Liver (tissue), 9 donors: ENCODE measurements around the gene FAM227B. TPM values are rescaled to one million over a fixed set of nuclear protein-coding genes. Genes with fewer than 3 reads are reported as not detected.

Source experiments
- DNase-seq: peaks from one replicate; pipeline ENCODE4 v3.0.0-alpha.2; 2017; ENCODE audit warnings: low spot score
- H3K27ac ChIP-seq, 2 donors: one replicate each; pipeline ENCODE4 v1.7.0; 2013; ENCODE audit warnings: inconsistent platforms in 2 of 2, low read length in 2 of 2, control low read depth in 1 of 2, low read depth in 1 of 2, mild to moderate bottlenecking in 1 of 2
- H3K27me3 ChIP-seq, 4 donors: one replicate each; pipeline versions ENCODE4 v1.6.1 to v1.7.0; 2013; ENCODE audit warnings: low read length in 3 of 4, inconsistent platforms in 1 of 4, mild to moderate bottlenecking in 1 of 4, moderate library complexity in 1 of 4; ENCODE audit not compliant: control insufficient read depth in 4 of 4, insufficient read depth in 4 of 4
- H3K36me3 ChIP-seq, 4 donors: one replicate each; pipeline versions ENCODE4 v1.6.1 to v1.7.0; 2013; ENCODE audit warnings: low read length in 3 of 4, mild to moderate bottlenecking in 3 of 4, low read depth in 1 of 4, moderate library complexity in 1 of 4; ENCODE audit not compliant: control insufficient read depth in 4 of 4, insufficient read depth in 3 of 4
- H3K4me1 ChIP-seq, 4 donors: one replicate each; pipeline versions ENCODE4 v1.6.1 to v1.7.0; 2013; ENCODE audit warnings: low read length in 3 of 4, mild to moderate bottlenecking in 3 of 4, moderate library complexity in 1 of 4; ENCODE audit not compliant: control insufficient read depth in 4 of 4, insufficient read depth in 4 of 4
- H3K4me3 ChIP-seq, 3 donors: one replicate each; pipeline versions ENCODE4 v1.6.1 to v1.7.0; 2013; ENCODE audit warnings: low read length in 3 of 3, control low read depth in 1 of 3, low read depth in 1 of 3, mild to moderate bottlenecking in 1 of 3
- H3K9ac ChIP-seq, 2 donors: one replicate each; pipeline ENCODE4 v1.7.0; 2013; ENCODE audit warnings: low read length in 2 of 2, mild to moderate bottlenecking in 2 of 2, moderate library complexity in 2 of 2, control low read depth in 1 of 2, low read depth in 1 of 2
- H3K9me3 ChIP-seq, 4 donors: one replicate each; pipeline versions ENCODE4 v1.6.1 to v1.7.0; 2013; ENCODE audit warnings: low read length in 3 of 4; ENCODE audit not compliant: control insufficient read depth in 4 of 4
- CTCF ChIP-seq: fragments of 150-350 bp; IDR thresholded peaks from 2 replicates; pipeline ENCODE4 v1.5.1; 2017; ENCODE audit warnings: improper control_type of control experiment, low read depth, low read length; ENCODE audit not compliant: missing input control
- EGR1 ChIP-seq, 2 donors: IDR thresholded peaks; 2 replicates each; pipeline ENCODE4 v1.6.1; 2016 to 2018; ENCODE audit warnings: antibody characterized with exemption in 2 of 2, low read depth in 2 of 2
- FOXA1 ChIP-seq: IDR thresholded peaks from 2 replicates; pipeline ENCODE4 v1.6.1; 2016; ENCODE audit warnings: antibody characterized with exemption
- FOXA2 ChIP-seq: IDR thresholded peaks from 2 replicates; pipeline ENCODE4 v1.6.1; 2016; ENCODE audit warnings: antibody characterized with exemption
- GABPA ChIP-seq, 2 donors: IDR thresholded peaks in 1 of 2; conservative IDR thresholded peaks in 1 of 2; 2 replicates each; pipeline ENCODE4 v1.6.1; 2016; ENCODE audit warnings: antibody characterized with exemption in 2 of 2, mild to moderate bottlenecking in 1 of 2, moderate library complexity in 1 of 2
- HNF4G ChIP-seq: IDR thresholded peaks from 2 replicates; pipeline ENCODE4 v1.6.1; 2016; ENCODE audit warnings: antibody characterized with exemption
- JUND ChIP-seq, 2 donors: IDR thresholded peaks; 2 replicates each; pipeline ENCODE4 v1.6.1; 2016; ENCODE audit warnings: antibody characterized with exemption in 2 of 2
- NR2F2 ChIP-seq: IDR thresholded peaks from 2 replicates; pipeline ENCODE4 v1.6.1; 2016; ENCODE audit warnings: antibody characterized with exemption
- RAD21 ChIP-seq, 2 donors: IDR thresholded peaks; 2 replicates each; pipeline ENCODE4 v1.6.1; 2016; ENCODE audit warnings: antibody characterized with exemption in 2 of 2, mild to moderate bottlenecking in 2 of 2
- REST ChIP-seq: IDR thresholded peaks from 2 replicates; pipeline ENCODE4 v1.6.1; 2016; ENCODE audit warnings: antibody characterized with exemption, mild to moderate bottlenecking
- RXRA ChIP-seq, 2 donors: IDR thresholded peaks; 2 replicates each; pipeline ENCODE4 v1.6.1; 2017 to 2018; ENCODE audit warnings: antibody characterized with exemption in 2 of 2, mild to moderate bottlenecking in 1 of 2
- SP1 ChIP-seq: IDR thresholded peaks from 2 replicates; pipeline ENCODE4 v1.6.1; 2018; ENCODE audit warnings: antibody characterized with exemption, mild to moderate bottlenecking
- TAF1 ChIP-seq: conservative IDR thresholded peaks from 2 replicates; pipeline ENCODE4 v1.6.1; 2016; ENCODE audit warnings: antibody characterized with exemption, mild to moderate bottlenecking
- YY1 ChIP-seq: IDR thresholded peaks from 2 replicates; pipeline ENCODE4 v1.6.1; 2016; ENCODE audit warnings: antibody characterized with exemption, mild to moderate bottlenecking
- WGBS: extraction: QIAGEN DNeasy Blood & Tissue Kit; methylation state at CpG from one replicate; pipeline ENCODE4 v1.1.7; 2013; 5-methylcytosine and 5-hydroxymethylcytosine counted together
- polyA plus RNA-seq, 2 donors: library from polyadenylated mRNA; stranded (reverse) in 1 of 2; unstranded in 1 of 2; fragments of 200-250 nt in 1 of 2; fragments of >200 nt in 1 of 2; fragmentation: Nextera tagmentation in 1 of 2; extraction: Ambion mirVana in 1 of 2; gene quantifications; one replicate each; pipeline versions ENCODE4 v1.2.1 to v1.2.3, GENCODE V29; 2013 to 2015
- total RNA-seq, 2 donors: library from RNA; depleted of rRNA; stranded (reverse); fragments of >200 nt; gene quantifications; one replicate each; pipeline ENCODE4 v1.2.3, GENCODE V29; 2014
- TF ChIP-seq, protein P1 (sequence below): IDR thresholded peaks from 2 replicates; pipeline ENCODE4 v1.6.1; 2016; ENCODE audit warnings: antibody characterized with exemption
- TF ChIP-seq, protein P2 (sequence below): IDR thresholded peaks from 2 replicates; pipeline ENCODE4 v1.6.1; 2016; ENCODE audit warnings: antibody characterized with exemption
- donor health status: healthy.
- donor health status: healthy.
- donor health status: healthy.
- donor health status: healthy.
- donor health status: healthy.

Gene FAM227B
- total and polyA plus RNA-seq, 4 donors: 1.3 to 5.1 (median 3.8) TPM

- Histone ChIP-seq H3K4me3 (no peak overlapping the region), H3K9me3 (no peaks in the 10 kb centered on the region), H3K36me3 (peaks cover 3 to 15% (median 4%) of the 10 kb centered on the region in 4 donors), H3K4me1 (no peaks in the 10 kb centered on the region), H3K9ac (no peak overlapping the region), H3K27ac (no peak overlapping the region), H3K27me3 (no peaks in the 10 kb centered on the region)
- DNase-seq: no peak
- TF ChIP-seq RAD21 (IDR thresholded peaks at IDR 0.05) (no peak), EGR1 (IDR thresholded peaks at IDR 0.05; ENCODE audit: low read depth in 2 of 2) (no peak), FOXA1 (no peak), YY1 (no peak), TAF1 (no peak), FOXA2 (no peak), HNF4G (no peak), REST (no peak), NR2F2 (no peak)
These were observed 319.1 kb downstream of the FAM227B start for GRCh38 chr15:49301562-49301961.

- WGBS: 99% methylated on average over 3 of the region's 3 CpGs
These were observed 319.8 kb downstream of the FAM227B start for GRCh38 chr15:49300856-49301255.

More at GRCh38 chr15:49300856-49301255, 319.8 kb downstream of the FAM227B start:
- H3K36me3 ChIP-seq: peaks cover 4 to 20% (median 6%) of the 10 kb centered on the region in 4 donors
- no peak for TF ChIP-seq EGR1 (IDR thresholded peaks at IDR 0.05; ENCODE audit: low read depth in 2 of 2)
- no peak for TF ChIP-seq FOXA2
- TF ChIP-seq RXRA (IDR thresholded peaks at IDR 0.05): no peak
- no peak for TF ChIP-seq CTCF
- no peak for TF ChIP-seq GABPA (IDR thresholded peaks at IDR 0.05 in 1 of 2, conservative IDR thresholded peaks at IDR 0.05 in 1 of 2)
- no peak for TF ChIP-seq SP1
- TF ChIP-seq FOXA1: no peak
- no peak for TF ChIP-seq YY1
- TF ChIP-seq RAD21 (IDR thresholded peaks at IDR 0.05): no peak
- TF ChIP-seq REST: no peak
- TF ChIP-seq JUND (IDR thresholded peaks at IDR 0.05): no peak
- no peak for TF ChIP-seq HNF4G
- no peak for TF ChIP-seq NR2F2
- no peak for TF ChIP-seq TAF1
- TF ChIP-seq, protein P1, sequence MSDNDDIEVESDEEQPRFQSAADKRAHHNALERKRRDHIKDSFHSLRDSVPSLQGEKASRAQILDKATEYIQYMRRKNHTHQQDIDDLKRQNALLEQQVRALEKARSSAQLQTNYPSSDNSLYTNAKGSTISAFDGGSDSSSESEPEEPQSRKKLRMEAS: no peak
- TF ChIP-seq, protein P2, sequence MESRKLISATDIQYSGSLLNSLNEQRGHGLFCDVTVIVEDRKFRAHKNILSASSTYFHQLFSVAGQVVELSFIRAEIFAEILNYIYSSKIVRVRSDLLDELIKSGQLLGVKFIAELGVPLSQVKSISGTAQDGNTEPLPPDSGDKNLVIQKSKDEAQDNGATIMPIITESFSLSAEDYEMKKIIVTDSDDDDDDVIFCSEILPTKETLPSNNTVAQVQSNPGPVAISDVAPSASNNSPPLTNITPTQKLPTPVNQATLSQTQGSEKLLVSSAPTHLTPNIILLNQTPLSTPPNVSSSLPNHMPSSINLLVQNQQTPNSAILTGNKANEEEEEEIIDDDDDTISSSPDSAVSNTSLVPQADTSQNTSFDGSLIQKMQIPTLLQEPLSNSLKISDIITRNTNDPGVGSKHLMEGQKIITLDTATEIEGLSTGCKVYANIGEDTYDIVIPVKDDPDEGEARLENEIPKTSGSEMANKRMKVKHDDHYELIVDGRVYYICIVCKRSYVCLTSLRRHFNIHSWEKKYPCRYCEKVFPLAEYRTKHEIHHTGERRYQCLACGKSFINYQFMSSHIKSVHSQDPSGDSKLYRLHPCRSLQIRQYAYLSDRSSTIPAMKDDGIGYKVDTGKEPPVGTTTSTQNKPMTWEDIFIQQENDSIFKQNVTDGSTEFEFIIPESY: no peak
- no peaks in the 10 kb centered on the region for H3K27me3 ChIP-seq
- no peaks in the 10 kb centered on the region for H3K9me3 ChIP-seq
- H3K27ac ChIP-seq: no peak overlapping the region
- DNase-seq: no peak
- H3K9ac ChIP-seq: no peak overlapping the region
- no peaks in the 10 kb centered on the region for H3K4me1 ChIP-seq
- no peak overlapping the region for H3K4me3 ChIP-seq
